Subcutaneous adipose tissue (tissue), 4 donors: Measurements from ENCODE around the gene PLBD1. TPM values are rescaled to one million over a fixed set of nuclear protein-coding genes. Genes with fewer than 3 reads are reported as not detected.

Experiments used
- CTCF ChIP-seq: fragments of 450-650 bp; IDR thresholded peaks from one replicate; pipeline ENCODE4 v1.5.1; 2016; ENCODE audit warnings: low read depth, mild to moderate bottlenecking, control low read depth, antibody characterized with exemption, moderate library complexity
- total RNA-seq, 4 donors: library from RNA; depleted of rRNA; stranded (reverse); fragments of >200 nt; gene quantifications; one replicate each; pipeline ENCODE4 v1.1.0, GENCODE V29; 2016

Gene PLBD1, protein sequence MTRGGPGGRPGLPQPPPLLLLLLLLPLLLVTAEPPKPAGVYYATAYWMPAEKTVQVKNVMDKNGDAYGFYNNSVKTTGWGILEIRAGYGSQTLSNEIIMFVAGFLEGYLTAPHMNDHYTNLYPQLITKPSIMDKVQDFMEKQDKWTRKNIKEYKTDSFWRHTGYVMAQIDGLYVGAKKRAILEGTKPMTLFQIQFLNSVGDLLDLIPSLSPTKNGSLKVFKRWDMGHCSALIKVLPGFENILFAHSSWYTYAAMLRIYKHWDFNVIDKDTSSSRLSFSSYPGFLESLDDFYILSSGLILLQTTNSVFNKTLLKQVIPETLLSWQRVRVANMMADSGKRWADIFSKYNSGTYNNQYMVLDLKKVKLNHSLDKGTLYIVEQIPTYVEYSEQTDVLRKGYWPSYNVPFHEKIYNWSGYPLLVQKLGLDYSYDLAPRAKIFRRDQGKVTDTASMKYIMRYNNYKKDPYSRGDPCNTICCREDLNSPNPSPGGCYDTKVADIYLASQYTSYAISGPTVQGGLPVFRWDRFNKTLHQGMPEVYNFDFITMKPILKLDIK
- 10 to 100 TPM; 16.2 to 63.9 (median 21.7) TPM for total RNA-seq

GRCh38 chr12:14567351-14568162, at the start of gene PLBD1:
TSS of gene PLBD1 (minus strand) at chr12:14567883. CDS start at chr12:14567696, 187 bp downstream.
- no peak for TF ChIP-seq CTCF

- TF ChIP-seq CTCF, result no peak
Observed at GRCh38 chr12:14614704-14615121, 47.0 kb upstream of the PLBD1 start.

DNA sequence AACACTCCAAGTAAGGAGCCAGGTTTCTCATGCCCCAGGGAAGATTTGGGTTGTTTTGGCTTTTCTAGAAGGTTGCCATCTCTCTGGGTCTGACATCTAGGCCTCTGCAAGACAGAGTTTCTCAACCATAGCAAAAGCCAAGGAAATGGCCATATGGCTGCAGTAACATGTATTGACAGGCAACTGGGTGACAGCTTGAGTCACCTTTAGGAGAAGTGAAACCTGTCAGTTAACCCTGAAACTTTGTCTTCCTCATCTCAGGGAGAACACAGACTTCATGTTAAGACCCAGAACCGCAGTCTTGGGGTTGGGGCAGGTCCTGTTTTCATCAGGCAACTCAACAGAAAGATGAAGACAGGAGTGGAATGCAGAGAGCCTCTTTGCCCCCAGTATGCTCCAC, 46.0 kb upstream of the PLBD1 start:
- no peak for TF ChIP-seq CTCF

- TF ChIP-seq CTCF, result no peak
Observed at GRCh38 chr12:14612898-14613445, 45.3 kb upstream of the PLBD1 start.

DNA sequence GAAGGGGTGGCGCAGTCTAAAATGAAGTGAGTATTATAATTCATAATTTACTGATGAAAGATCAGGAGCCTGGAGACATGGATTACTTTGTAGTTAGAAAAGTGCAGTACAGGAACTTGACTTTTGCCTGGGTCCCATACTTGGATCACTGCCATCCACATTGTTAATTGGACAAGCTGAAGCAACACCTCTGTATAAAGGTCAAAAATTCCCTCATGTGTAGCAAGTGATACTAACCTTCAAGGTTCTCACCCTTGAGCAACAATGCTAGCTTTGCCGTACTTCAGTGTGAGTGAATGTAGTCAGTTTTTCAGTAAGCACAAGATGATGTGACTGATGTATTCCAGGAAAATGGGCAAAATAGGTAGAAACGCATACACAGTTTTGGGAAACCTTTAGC, 44.6 kb upstream of the PLBD1 start:
- no peak for TF ChIP-seq CTCF

GRCh38 chr12:14611640-14612203, 44.0 kb upstream of the PLBD1 start:
- TF ChIP-seq CTCF, result no peak
